DND-41 (cell line): Measurements from ENCODE around the gene PIK3AP1.

Source experiments
- ATAC-seq: fragments of 200-7000 bp; cut with Tn5 transposase; 3 replicates; pipeline ENCODE4 v1.9.1; 2021; ENCODE audit warnings: low read depth; ENCODE audit not compliant: insufficient read depth
- DNase-seq: peaks from one replicate; pipeline ENCODE4 v3.0.0-alpha.2; 2020
- H2AFZ ChIP-seq: 2 replicates; pipeline ENCODE4 v1.6.0; 2012; ENCODE audit warnings: low read depth, low read length
- H3K27ac ChIP-seq: 2 replicates; pipeline ENCODE4 v1.5.1; 2012; ENCODE audit warnings: low read length, inconsistent platforms
- H3K27me3 ChIP-seq: fragments of 200-600 bp; sonication (generic); 2 replicates; pipeline ENCODE4 v1.6.0; 2012; ENCODE audit warnings: low read length, mild to moderate bottlenecking, inconsistent platforms; ENCODE audit not compliant: insufficient read depth, poor library complexity
- H3K36me3 ChIP-seq: 2 replicates; pipeline ENCODE4 v1.5.1; 2012; ENCODE audit warnings: low read length, inconsistent platforms; ENCODE audit not compliant: insufficient read depth
- H3K4me1 ChIP-seq: 2 replicates; pipeline ENCODE4 v1.5.1; 2012; ENCODE audit warnings: mild to moderate bottlenecking, low read length; ENCODE audit not compliant: insufficient read depth
- H3K4me2 ChIP-seq: 2 replicates; pipeline ENCODE4 v1.6.0; 2012; ENCODE audit warnings: mild to moderate bottlenecking, moderate library complexity, low read length, inconsistent platforms; ENCODE audit not compliant: insufficient read depth
- H3K4me3 ChIP-seq, 2 experiments: fragments of 200-600 bp in 1 of 2; shearing (Covaris generic) in 1 of 2; 2 replicates each; pipeline ENCODE4 v1.5.1; 2012 to 2016; ENCODE audit warnings: inconsistent platforms in 2 of 2, low read length in 2 of 2, mild to moderate bottlenecking in 2 of 2, low read depth in 1 of 2, moderate library complexity in 1 of 2
- H3K79me2 ChIP-seq: 2 replicates; pipeline ENCODE4 v1.6.0; 2012; ENCODE audit warnings: low read length, inconsistent platforms; ENCODE audit not compliant: insufficient read depth
- H3K9ac ChIP-seq: 2 replicates; pipeline ENCODE4 v1.6.0; 2012; ENCODE audit warnings: low read depth, mild to moderate bottlenecking, inconsistent platforms, low read length, moderate library complexity
- H3K9me3 ChIP-seq: 2 replicates; pipeline ENCODE4 v1.5.1; 2012; ENCODE audit warnings: low read length, moderate library complexity, mild to moderate bottlenecking, inconsistent platforms; ENCODE audit not compliant: insufficient read depth, severe bottlenecking
- H4K20me1 ChIP-seq: 2 replicates; pipeline ENCODE4 v1.6.0; 2012; ENCODE audit warnings: low read length; ENCODE audit not compliant: insufficient read depth
- EZH2 ChIP-seq: IDR thresholded peaks from 3 replicates; pipeline ENCODE4 v1.6.1; 2012; ENCODE audit warnings: borderline replicate concordance, low read depth, mild to moderate bottlenecking, moderate library complexity, low read length, inconsistent platforms; ENCODE audit not compliant: severe bottlenecking
- TF ChIP-seq, protein P1 (sequence below): IDR thresholded peaks from 2 replicates; pipeline ENCODE4 v1.5.1; 2012; ENCODE audit warnings: borderline replicate concordance, low read length, moderate library complexity, mild to moderate bottlenecking; ENCODE audit not compliant: poor library complexity, severe bottlenecking; ENCODE audit errors: extremely low read depth

Gene PIK3AP1

DNA sequence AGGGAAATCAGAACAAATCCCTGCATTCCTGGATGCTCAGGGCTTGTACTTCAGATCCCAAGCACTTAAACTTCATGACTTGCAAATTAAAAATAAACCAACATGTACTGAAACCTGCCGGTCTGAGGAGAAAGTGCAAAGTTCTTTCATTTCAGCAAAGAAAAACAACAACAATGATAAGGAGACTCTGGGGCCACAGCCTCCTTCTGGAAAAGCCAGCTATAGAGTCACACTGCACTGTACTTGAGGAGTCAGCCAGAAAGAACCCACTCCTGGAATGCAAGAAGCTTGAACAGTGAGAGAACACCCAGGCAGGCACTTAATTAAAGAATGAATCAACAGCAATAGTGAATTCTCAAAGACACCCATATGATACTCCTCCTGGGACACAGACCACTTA lies 83.8 kb downstream of the PIK3AP1 start:
- no peak for ATAC-seq

DNA sequence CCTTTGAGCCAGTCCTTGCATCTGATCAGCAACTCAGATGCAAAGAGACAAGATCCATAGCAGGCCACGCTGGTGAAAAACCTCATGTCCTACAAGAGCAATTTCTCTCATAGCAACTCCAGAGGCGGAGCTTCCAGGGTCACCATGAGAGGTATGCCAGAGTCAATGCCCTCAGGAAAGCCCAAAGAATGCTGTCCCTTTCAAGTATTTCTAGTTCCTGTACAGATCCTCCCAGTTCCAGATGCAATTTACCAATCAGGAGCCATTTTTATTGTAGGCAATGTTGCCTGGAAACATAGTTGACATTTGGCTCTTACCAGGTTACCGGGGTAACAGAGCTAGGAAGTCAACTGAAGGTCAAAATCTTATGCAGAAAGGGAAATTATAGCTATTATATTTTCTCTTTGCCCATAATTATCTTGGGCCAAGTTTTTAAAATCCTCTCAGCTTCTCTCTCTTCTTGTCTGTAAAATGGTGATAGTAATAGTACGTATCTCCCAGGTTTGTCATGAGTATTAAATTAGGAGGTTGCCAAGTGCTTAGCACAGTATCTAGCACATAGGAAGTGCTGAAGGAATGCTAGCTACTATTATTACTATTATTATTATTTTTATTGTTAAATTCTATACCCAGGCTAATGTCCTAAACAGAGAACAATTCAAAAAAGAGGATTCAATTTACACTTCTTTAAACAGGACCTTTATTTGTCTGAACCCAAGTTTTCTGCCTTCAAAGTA lies 87.2 kb downstream of the PIK3AP1 start:
- DNase-seq (no peak), ATAC-seq (no peak)
- H2AFZ ChIP-seq = no peak overlapping the region
- no peaks in the 10 kb centered on the region for H3K9me3 ChIP-seq
- no peaks in the 10 kb centered on the region for H3K4me1 ChIP-seq
- H3K27ac ChIP-seq = no peak overlapping the region
- H4K20me1 ChIP-seq = no peaks in the 10 kb centered on the region
- H3K4me3 ChIP-seq = no peak overlapping the region
- no peaks in the 10 kb centered on the region for H3K79me2 ChIP-seq
- no peaks in the 10 kb centered on the region for H3K36me3 ChIP-seq
- TF ChIP-seq EZH2 = no peak
- TF ChIP-seq, protein P1, sequence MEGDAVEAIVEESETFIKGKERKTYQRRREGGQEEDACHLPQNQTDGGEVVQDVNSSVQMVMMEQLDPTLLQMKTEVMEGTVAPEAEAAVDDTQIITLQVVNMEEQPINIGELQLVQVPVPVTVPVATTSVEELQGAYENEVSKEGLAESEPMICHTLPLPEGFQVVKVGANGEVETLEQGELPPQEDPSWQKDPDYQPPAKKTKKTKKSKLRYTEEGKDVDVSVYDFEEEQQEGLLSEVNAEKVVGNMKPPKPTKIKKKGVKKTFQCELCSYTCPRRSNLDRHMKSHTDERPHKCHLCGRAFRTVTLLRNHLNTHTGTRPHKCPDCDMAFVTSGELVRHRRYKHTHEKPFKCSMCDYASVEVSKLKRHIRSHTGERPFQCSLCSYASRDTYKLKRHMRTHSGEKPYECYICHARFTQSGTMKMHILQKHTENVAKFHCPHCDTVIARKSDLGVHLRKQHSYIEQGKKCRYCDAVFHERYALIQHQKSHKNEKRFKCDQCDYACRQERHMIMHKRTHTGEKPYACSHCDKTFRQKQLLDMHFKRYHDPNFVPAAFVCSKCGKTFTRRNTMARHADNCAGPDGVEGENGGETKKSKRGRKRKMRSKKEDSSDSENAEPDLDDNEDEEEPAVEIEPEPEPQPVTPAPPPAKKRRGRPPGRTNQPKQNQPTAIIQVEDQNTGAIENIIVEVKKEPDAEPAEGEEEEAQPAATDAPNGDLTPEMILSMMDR = no peak
- no peaks in the 10 kb centered on the region for H3K27me3 ChIP-seq
- no peak overlapping the region for H3K9ac ChIP-seq
- H3K4me2 ChIP-seq = no peak overlapping the region

More for the DNA sequence above, 83.8 kb downstream of the PIK3AP1 start:
- no peak overlapping the region for H3K9ac ChIP-seq
- no peaks in the 10 kb centered on the region for H3K9me3 ChIP-seq
- no peaks in the 10 kb centered on the region for H3K4me1 ChIP-seq
- no peak for DNase-seq
- H3K27ac ChIP-seq = no peak overlapping the region
- no peak overlapping the region for H3K4me2 ChIP-seq
- no peak for TF ChIP-seq EZH2
- TF ChIP-seq, protein P1 = no peak
- H3K4me3 ChIP-seq = no peak overlapping the region
- no peaks in the 10 kb centered on the region for H3K36me3 ChIP-seq
- H3K79me2 ChIP-seq = no peaks in the 10 kb centered on the region
- no peaks in the 10 kb centered on the region for H4K20me1 ChIP-seq
- no peak overlapping the region for H2AFZ ChIP-seq
- H3K27me3 ChIP-seq = no peaks in the 10 kb centered on the region

DNA sequence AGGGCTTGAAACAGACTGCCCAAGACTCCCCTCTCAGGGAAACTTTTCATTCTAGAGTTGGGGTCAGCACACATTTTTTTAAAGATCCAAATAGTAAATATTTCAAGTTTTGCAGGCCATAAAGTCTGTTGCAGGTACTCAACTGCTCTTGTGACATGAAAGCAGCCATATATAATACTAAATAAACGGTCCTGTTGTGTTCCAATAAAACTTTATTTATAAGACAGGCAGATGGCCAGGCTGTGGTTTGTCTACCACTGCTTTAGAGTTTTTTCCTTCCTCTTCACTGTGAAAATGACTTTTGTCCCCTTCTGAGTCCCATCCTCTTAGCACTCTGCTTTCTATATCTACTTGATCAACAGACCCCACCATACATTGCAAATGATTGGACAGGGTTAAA lies 93.0 kb downstream of the PIK3AP1 start:
- TF ChIP-seq EZH2 = no peak
- TF ChIP-seq, protein P1 = no peak
- H3K4me1 ChIP-seq = no peaks in the 10 kb centered on the region
- H3K27ac ChIP-seq = no peak overlapping the region
- no peaks in the 10 kb centered on the region for H3K79me2 ChIP-seq
- H3K27me3 ChIP-seq = no peaks in the 10 kb centered on the region
- H4K20me1 ChIP-seq = no peaks in the 10 kb centered on the region
- no peak for ATAC-seq
- H3K9me3 ChIP-seq = no peaks in the 10 kb centered on the region
- H3K4me3 ChIP-seq = no peak overlapping the region
- H3K4me2 ChIP-seq = no peak overlapping the region
- no peak for DNase-seq
- no peaks in the 10 kb centered on the region for H3K36me3 ChIP-seq
- H3K9ac ChIP-seq = no peak overlapping the region
- no peak overlapping the region for H2AFZ ChIP-seq
